OCI-LY7 (cell line): Measurements from ENCODE around the gene TEKT5. TPM values are rescaled to one million over a fixed set of nuclear protein-coding genes. Genes with fewer than 3 reads are reported as not detected.

Experiments
- BruUV-seq: library from RNA; stranded (reverse); fragments of 400-500 nt; replicated peaks from 2 replicates; lab custom pipeline; 2021; lab: Mats Ljungman, UMichigan
- CTCF ChIA-PET: fragments of 300-600 bp; sonication (Branson Sonifier 250); formaldehyde crosslinking; loops from one replicate; lab custom pipeline; 2022; ENCODE audit warnings: antibody characterized with exemption; ENCODE audit not compliant: unreplicated experiment; lab: Charles Lee
- POLR2A ChIA-PET: fragments of 300-600 bp; sonication (Branson Sonifier 250); formaldehyde crosslinking; loops from one replicate; lab custom pipeline; 2022; ENCODE audit warnings: antibody characterized with exemption; lab: Charles Lee
- DNase-seq: peaks from one replicate; pipeline ENCODE4 v3.0.0-alpha.2; 2015; ENCODE audit warnings: low spot score
- H2AFZ ChIP-seq: fragments of 200-600 bp; sonication (generic), shearing (Covaris generic); 2 replicates; pipeline ENCODE4 v1.6.1; 2014; ENCODE audit warnings: mild to moderate bottlenecking, antibody characterized with exemption, low read length, moderate library complexity
- H3K27ac ChIP-seq: fragments of 200-600 bp; sonication (generic); 2 replicates; pipeline ENCODE4 v1.5.1; 2014; ENCODE audit warnings: mixed run types, low read depth, mild to moderate bottlenecking, moderate library complexity, low read length, inconsistent platforms; ENCODE audit not compliant: poor library complexity, severe bottlenecking
- H3K36me3 ChIP-seq: fragments of 200-600 bp; sonication (generic); 2 replicates; pipeline ENCODE4 v1.6.1; 2014; ENCODE audit warnings: mild to moderate bottlenecking, antibody characterized with exemption, low read length, moderate library complexity, mixed read lengths; ENCODE audit not compliant: insufficient read depth
- H3K4me1 ChIP-seq: fragments of 200-600 bp; sonication (generic); 2 replicates; pipeline ENCODE4 v1.5.1; 2014; ENCODE audit warnings: mild to moderate bottlenecking, low read length; ENCODE audit not compliant: insufficient read depth, poor library complexity, severe bottlenecking
- H3K4me2 ChIP-seq: fragments of 200-600 bp; sonication (generic); 2 replicates; pipeline ENCODE4 v1.6.1; 2014; ENCODE audit warnings: mild to moderate bottlenecking, low read length
- H3K4me3 ChIP-seq: fragments of 200-600 bp; sonication (generic); 2 replicates; pipeline ENCODE4 v1.5.1; 2014; ENCODE audit warnings: mild to moderate bottlenecking, low read depth, low read length; ENCODE audit not compliant: poor library complexity, severe bottlenecking
- H3K79me2 ChIP-seq: fragments of 200-600 bp; sonication (generic); 2 replicates; pipeline ENCODE4 v1.6.1; 2016; ENCODE audit warnings: low read depth, mild to moderate bottlenecking, low read length, moderate library complexity, mixed read lengths; ENCODE audit not compliant: insufficient read depth
- H3K9me2 ChIP-seq: fragments of 200-600 bp; sonication (generic); 2 replicates; pipeline ENCODE4 v1.6.1; 2016; ENCODE audit warnings: mild to moderate bottlenecking, low read length, mixed read lengths; ENCODE audit not compliant: insufficient read depth
- H3K9me3 ChIP-seq: fragments of 200-600 bp; sonication (generic); 2 replicates; pipeline ENCODE4 v1.6.1; 2014; ENCODE audit warnings: mild to moderate bottlenecking, mixed run types, low read length, mixed read lengths
- H4K20me1 ChIP-seq: fragments of 200-600 bp; sonication (generic); 2 replicates; pipeline ENCODE4 v1.6.1; 2014; ENCODE audit warnings: mild to moderate bottlenecking, antibody characterized with exemption, low read length, moderate library complexity, mixed read lengths; ENCODE audit not compliant: insufficient read depth
- EZH2phosphoT487 ChIP-seq: fragments of 200-600 bp; sonication (generic); IDR thresholded peaks from 2 replicates; pipeline ENCODE4 v1.6.1; 2018; ENCODE audit warnings: low read depth, borderline replicate concordance, mild to moderate bottlenecking, mixed run types, antibody characterized with exemption, low read length, moderate library complexity, mixed read lengths
- intact Hi-C: fragments of 100-400 bp; cut with micrococcal nuclease; formaldehyde crosslinking; loops from one replicate; pipeline ENCODE4 v1.10.0; 2022; ENCODE audit not compliant: unreplicated experiment
- total RNA-seq, 2 experiments: library from RNA; depleted of rRNA in 1 of 2; stranded (reverse); fragments of >200 nt in 1 of 2; shearing (Covaris generic) in 1 of 2; gene quantifications; 2 replicates each; pipeline ENCODE4 v1.2.3, GENCODE V29; 2014 to 2022
- TF ChIP-seq, protein P1 (sequence below): fragments of 200-600 bp; sonication (generic); conservative IDR thresholded peaks from 2 replicates; pipeline ENCODE4 v1.5.1; 2014; ENCODE audit warnings: mild to moderate bottlenecking, antibody characterized with exemption, low read length, moderate library complexity, mixed read lengths

The TEKT5 gene
- total RNA-seq, 2 experiments from 2014 or later: 0.32 to 0.74 TPM

GRCh38 chr16:10658943-10659342, 35.8 kb downstream of the TEKT5 start:
- Histone ChIP-seq H3K4me2 (no peak overlapping the region), H2AFZ (no peak overlapping the region), H3K36me3 (no peaks in the 10 kb centered on the region), H3K9me3 (no peaks in the 10 kb centered on the region), H3K27ac (no peak overlapping the region), H4K20me1 (no peaks in the 10 kb centered on the region), H3K79me2 (no peaks in the 10 kb centered on the region), H3K4me1 (no peaks in the 10 kb centered on the region), H3K9me2 (no peaks in the 10 kb centered on the region), H3K4me3 (no peak overlapping the region)
- no peak for TF ChIP-seq EZH2phosphoT487
- TF ChIP-seq, protein P1, sequence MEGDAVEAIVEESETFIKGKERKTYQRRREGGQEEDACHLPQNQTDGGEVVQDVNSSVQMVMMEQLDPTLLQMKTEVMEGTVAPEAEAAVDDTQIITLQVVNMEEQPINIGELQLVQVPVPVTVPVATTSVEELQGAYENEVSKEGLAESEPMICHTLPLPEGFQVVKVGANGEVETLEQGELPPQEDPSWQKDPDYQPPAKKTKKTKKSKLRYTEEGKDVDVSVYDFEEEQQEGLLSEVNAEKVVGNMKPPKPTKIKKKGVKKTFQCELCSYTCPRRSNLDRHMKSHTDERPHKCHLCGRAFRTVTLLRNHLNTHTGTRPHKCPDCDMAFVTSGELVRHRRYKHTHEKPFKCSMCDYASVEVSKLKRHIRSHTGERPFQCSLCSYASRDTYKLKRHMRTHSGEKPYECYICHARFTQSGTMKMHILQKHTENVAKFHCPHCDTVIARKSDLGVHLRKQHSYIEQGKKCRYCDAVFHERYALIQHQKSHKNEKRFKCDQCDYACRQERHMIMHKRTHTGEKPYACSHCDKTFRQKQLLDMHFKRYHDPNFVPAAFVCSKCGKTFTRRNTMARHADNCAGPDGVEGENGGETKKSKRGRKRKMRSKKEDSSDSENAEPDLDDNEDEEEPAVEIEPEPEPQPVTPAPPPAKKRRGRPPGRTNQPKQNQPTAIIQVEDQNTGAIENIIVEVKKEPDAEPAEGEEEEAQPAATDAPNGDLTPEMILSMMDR: no peak
- ChIA-PET POLR2A (no interaction called here), CTCF (no interaction called here)
- DNase-seq: no peak
- intact Hi-C loops: loop anchor here (5.0 kb wide), 1 partner anchor 258 kb away; no protein-coding TSS in a partner anchor
- no TSS peak for BruUV-seq

GRCh38 chr16:10657925-10658324, 36.8 kb downstream of the TEKT5 start:
- intact Hi-C loops: loop anchor here (5.0 kb wide), 1 partner anchor 259 kb away; no protein-coding TSS in a partner anchor
- CTCF ChIA-PET: no interaction called here
- no peak overlapping the region for H3K4me2 ChIP-seq
- no peak overlapping the region for H2AFZ ChIP-seq
- H3K9me3 ChIP-seq: no peaks in the 10 kb centered on the region
- no TSS peak for BruUV-seq
- H3K79me2 ChIP-seq: no peaks in the 10 kb centered on the region
- POLR2A ChIA-PET: no interaction called here
- no peak for DNase-seq
- no peaks in the 10 kb centered on the region for H4K20me1 ChIP-seq
- H3K27ac ChIP-seq: no peak overlapping the region
- H3K9me2 ChIP-seq: no peaks in the 10 kb centered on the region
- TF ChIP-seq, protein P1: no peak
- no peak for TF ChIP-seq EZH2phosphoT487
- no peaks in the 10 kb centered on the region for H3K36me3 ChIP-seq
- no peak overlapping the region for H3K4me3 ChIP-seq
- H3K4me1 ChIP-seq: no peaks in the 10 kb centered on the region

DNA sequence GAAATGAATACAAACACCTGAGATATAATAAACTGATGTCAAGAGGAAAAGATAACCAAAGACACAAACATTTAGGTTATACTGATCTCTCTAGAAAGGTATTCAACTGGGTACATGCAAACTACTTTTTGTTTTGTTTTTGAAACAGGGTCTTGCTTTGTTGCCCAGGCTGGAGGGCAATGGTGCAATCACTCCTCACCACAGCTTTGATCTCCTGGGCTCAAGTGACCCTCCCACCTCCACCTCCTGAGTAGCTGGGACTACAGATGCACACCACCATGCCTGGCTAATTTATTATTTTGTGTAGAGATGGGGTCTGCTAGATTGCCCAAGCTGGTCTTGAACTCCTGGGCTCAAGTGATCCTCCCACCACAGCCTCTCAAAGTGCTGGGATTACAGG, 38.1 kb downstream of the TEKT5 start:
- no peaks in the 10 kb centered on the region for H3K9me3 ChIP-seq
- CTCF ChIA-PET: no interaction called here
- POLR2A ChIA-PET: no interaction called here
- H3K4me3 ChIP-seq: no peak overlapping the region
- H4K20me1 ChIP-seq: no peaks in the 10 kb centered on the region
- TF ChIP-seq, protein P1: no peak
- no peak for TF ChIP-seq EZH2phosphoT487
- no peaks in the 10 kb centered on the region for H3K79me2 ChIP-seq
- no TSS peak for BruUV-seq
- no peaks in the 10 kb centered on the region for H3K9me2 ChIP-seq
- H3K27ac ChIP-seq: no peak overlapping the region
- intact Hi-C loops: loop anchor here (5.0 kb wide), 1 partner anchor 261 kb away; no protein-coding TSS in a partner anchor
- no peak overlapping the region for H3K4me2 ChIP-seq
- DNase-seq: no peak
- no peaks in the 10 kb centered on the region for H3K4me1 ChIP-seq
- H3K36me3 ChIP-seq: no peaks in the 10 kb centered on the region
- no peak overlapping the region for H2AFZ ChIP-seq
